ENCODE measurements around the gene OVOL2. TPM values are rescaled to one million over a fixed set of nuclear protein-coding genes. Genes with fewer than 3 reads are reported as not detected.
"Not testable (repeated sequence)": the region's sequence is repeated elsewhere in the genome, so short reads cannot be mapped to it uniquely, and the experiment has no call there.

The OVOL2 gene
- total RNA-seq, 1 donor = not detected

- Histone ChIP-seq H3K4me1 (ENCODE audit: insufficient read depth, low read length) (no peaks in the 10 kb centered on the region), H3K9me3 (ENCODE audit: low read depth, low read length) (no peaks in the 10 kb centered on the region), H3K27me3 (ENCODE audit: insufficient read depth, low read length) (no peaks in the 10 kb centered on the region), H3K4me3 (ENCODE audit: low read length) (no peak overlapping the region)
These were observed 18.7 kb downstream of the OVOL2 start for GRCh38 chr20:18039063-18039462.

- Histone ChIP-seq H3K9me3 (ENCODE audit: low read depth, low read length) (no peaks in the 10 kb centered on the region), H3K4me3 (ENCODE audit: low read length) (no peak overlapping the region), H3K27me3 (ENCODE audit: insufficient read depth, low read length) (no peaks in the 10 kb centered on the region), H3K4me1 (ENCODE audit: insufficient read depth, low read length) (no peaks in the 10 kb centered on the region)
These were observed 23.7 kb downstream of the OVOL2 start for GRCh38 chr20:18034039-18034438.

DNA sequence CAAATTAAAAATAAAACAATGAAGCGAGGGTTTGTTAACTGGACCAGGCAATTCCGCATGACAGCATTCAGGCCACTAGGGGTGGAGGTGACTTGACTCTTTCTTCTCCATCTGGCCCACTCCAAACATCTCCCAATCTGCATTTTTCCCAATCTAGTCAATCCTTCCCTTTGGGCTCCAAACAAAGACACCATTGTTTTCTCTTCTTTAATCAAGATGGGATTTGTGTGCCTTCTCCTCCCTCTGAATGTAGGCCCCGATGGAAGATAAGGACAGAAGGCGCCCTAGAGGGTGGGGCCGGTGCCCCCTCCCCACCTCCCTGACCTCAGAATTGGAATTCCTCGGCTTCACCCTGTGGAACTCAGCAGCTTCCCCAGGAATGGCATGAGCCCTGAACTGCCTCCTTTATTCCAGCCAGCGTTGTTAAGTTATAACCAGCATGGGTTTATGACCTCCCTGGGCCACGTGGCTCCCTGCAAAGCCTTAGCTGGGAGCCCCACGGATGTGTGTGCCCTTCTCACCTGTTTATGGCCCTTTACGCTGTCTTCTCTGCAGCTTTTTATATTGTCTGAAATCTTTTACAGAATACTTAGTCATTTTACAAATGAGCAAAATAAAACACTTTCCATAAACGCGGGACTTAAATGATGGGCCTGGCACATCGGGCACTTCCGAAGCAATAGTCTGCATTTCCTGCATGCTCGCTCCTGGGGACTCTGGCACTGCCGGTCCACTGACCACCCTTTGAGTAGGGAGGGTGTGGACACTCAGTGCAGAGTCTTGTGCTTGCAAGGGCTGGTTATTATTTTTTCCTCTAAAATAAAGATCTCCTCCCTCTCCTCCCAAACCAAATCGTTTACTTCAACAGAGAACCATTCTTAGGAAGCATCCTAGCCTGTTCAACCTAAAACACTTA is 24.5 kb downstream of the OVOL2 start:
- no peaks in the 10 kb centered on the region for H3K4me1 ChIP-seq (ENCODE audit: insufficient read depth, low read length)
- H3K27me3 ChIP-seq (ENCODE audit: insufficient read depth, low read length) = no peaks in the 10 kb centered on the region
- no peak overlapping the region for H3K4me3 ChIP-seq (ENCODE audit: low read length)
- no peaks in the 10 kb centered on the region for H3K9me3 ChIP-seq (ENCODE audit: low read depth, low read length)

DNA sequence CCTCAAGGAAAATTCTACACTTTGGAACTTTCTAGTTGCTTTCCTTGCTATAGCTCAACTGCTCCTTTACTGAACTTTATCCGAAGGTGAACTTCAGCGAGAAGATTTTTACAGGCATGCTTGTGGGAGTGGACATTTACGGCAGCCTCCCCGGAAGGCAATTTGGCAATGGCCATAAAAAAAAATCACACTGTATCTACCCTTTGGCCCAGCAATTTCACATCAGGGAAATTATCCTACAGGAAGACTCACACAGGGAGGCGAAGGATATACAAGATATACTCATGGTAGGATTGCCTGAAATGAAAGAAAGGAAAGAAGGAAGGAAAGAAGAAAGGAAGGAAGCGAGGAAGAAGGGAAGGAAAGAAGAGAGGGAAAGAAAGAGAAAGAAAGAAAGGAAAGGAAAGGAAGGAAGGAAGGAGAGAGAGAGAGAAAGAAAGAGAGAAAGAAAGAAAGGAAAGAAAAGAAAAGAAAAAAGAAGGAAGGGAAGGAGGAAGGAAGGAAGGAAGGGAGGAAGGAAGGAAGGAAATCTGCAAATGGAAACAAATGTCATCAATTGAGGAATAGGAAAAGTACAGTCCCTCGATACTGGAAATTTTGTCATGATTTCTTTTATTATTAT is 25.7 kb downstream of the OVOL2 start:
- H3K9me3 ChIP-seq (ENCODE audit: low read depth, low read length) = no peaks in the 10 kb centered on the region
- H3K27me3 ChIP-seq (ENCODE audit: insufficient read depth, low read length) = no peaks in the 10 kb centered on the region
- no peaks in the 10 kb centered on the region for H3K4me1 ChIP-seq (ENCODE audit: insufficient read depth, low read length)
- H3K4me3 ChIP-seq (ENCODE audit: low read length) = no peak overlapping the region

DNA sequence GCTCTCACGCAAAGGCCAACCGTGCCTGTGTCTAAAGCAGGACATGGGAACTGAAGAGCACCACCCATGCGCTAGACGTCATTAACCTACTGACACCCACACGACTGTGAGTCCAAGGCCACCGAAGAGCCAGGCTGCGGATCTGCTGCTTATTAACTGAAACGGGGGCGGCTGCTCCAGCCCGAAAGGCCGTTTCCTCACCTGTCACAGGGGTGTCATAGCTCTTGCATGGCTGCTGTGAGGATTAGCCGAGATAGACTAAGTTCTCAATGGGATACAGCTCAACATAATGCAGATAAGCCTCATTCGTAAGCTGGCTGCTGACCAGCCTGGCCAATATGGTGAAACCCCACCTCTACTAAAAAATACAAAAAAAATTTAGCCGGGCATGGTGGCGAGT is 26.7 kb downstream of the OVOL2 start:
- no peaks in the 10 kb centered on the region for H3K4me1 ChIP-seq (ENCODE audit: insufficient read depth, low read length)
- H3K9me3 ChIP-seq (ENCODE audit: low read depth, low read length) = no peaks in the 10 kb centered on the region
- no peaks in the 10 kb centered on the region for H3K27me3 ChIP-seq (ENCODE audit: insufficient read depth, low read length)
- no peak overlapping the region for H3K4me3 ChIP-seq (ENCODE audit: low read length)

DNA sequence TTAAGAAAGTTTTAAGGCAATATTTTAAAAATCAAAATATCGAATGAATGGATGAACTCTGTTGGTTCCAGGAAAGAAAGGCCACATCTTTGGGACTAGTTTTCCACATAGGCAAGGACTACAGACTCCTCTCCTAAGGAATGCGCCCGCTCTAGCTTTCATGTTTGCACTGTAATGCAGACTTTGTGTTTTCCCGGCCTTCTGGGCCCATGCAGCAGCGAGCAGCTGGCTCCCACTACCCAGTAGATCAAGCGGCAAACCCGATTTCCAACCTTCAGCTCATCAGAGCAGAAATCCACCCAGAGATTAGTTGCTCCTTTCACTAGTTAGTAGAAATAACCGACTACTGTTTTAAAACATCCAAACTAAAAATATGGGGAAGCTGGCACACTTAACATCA is 27.7 kb downstream of the OVOL2 start:
- Histone ChIP-seq H3K4me3 (ENCODE audit: low read length) (no peak overlapping the region), H3K9me3 (ENCODE audit: low read depth, low read length) (no peaks in the 10 kb centered on the region), H3K4me1 (ENCODE audit: insufficient read depth, low read length) (no peaks in the 10 kb centered on the region), H3K27me3 (ENCODE audit: insufficient read depth, low read length) (no peaks in the 10 kb centered on the region)

GRCh38 chr20:18027011-18027410 is 30.7 kb downstream of the OVOL2 start:
- H3K9me3 ChIP-seq (ENCODE audit: low read depth, low read length); H3K4me3 ChIP-seq (ENCODE audit: low read length); H3K4me1 ChIP-seq (ENCODE audit: insufficient read depth, low read length); H3K27me3 ChIP-seq (ENCODE audit: insufficient read depth, low read length): not testable (repeated sequence)

GRCh38 chr20:18024606-18025127 is 33.0 kb downstream of the OVOL2 start:
- H3K27me3 ChIP-seq (ENCODE audit: insufficient read depth, low read length) = no peaks in the 10 kb centered on the region

DNA sequence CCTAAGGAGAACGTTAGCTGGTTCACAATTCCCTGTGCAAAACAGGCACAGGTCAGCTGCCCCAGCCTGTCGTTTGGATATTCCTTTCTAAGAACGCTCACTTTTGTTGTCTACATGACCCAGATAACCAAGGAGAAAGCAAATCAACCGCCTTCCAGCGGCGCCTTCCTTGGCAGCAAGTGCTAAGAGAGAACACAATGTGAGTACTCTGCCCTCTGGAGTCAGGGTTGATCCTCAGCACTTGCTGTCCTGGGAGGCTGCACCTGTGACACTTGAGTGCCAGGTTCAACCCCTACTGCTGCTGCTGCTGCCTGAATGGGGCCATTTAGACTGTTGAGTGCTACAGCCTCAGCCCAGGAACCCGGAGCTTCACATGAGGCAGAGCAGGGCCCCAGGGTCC is 36.8 kb downstream of the OVOL2 start:
- Histone ChIP-seq H3K27me3 (ENCODE audit: insufficient read depth, low read length) (no peaks in the 10 kb centered on the region), H3K9me3 (ENCODE audit: low read depth, low read length) (no peaks in the 10 kb centered on the region), H3K4me1 (ENCODE audit: insufficient read depth, low read length) (no peaks in the 10 kb centered on the region)

More at GRCh38 chr20:18024606-18025127, 33.0 kb downstream of the OVOL2 start:
- Histone ChIP-seq H3K4me3 (ENCODE audit: low read length) (no peak overlapping the region), H3K9me3 (ENCODE audit: low read depth, low read length) (no peaks in the 10 kb centered on the region), H3K4me1 (ENCODE audit: insufficient read depth, low read length) (no peaks in the 10 kb centered on the region)

GRCh38 chr20:18019068-18019467 is 38.6 kb downstream of the OVOL2 start:
- no peaks in the 10 kb centered on the region for H3K9me3 ChIP-seq (ENCODE audit: low read depth, low read length)
- no peak overlapping the region for H3K4me3 ChIP-seq (ENCODE audit: low read length)
- H3K4me1 ChIP-seq (ENCODE audit: insufficient read depth, low read length) = no peaks in the 10 kb centered on the region
- no peaks in the 10 kb centered on the region for H3K27me3 ChIP-seq (ENCODE audit: insufficient read depth, low read length)

More for the DNA sequence above, 36.8 kb downstream of the OVOL2 start:
- no peak overlapping the region for H3K4me3 ChIP-seq (ENCODE audit: low read length)

GRCh38 chr20:18018100-18018499 is 39.6 kb downstream of the OVOL2 start:
- no peaks in the 10 kb centered on the region for H3K9me3 ChIP-seq (ENCODE audit: low read depth, low read length)
- H3K27me3 ChIP-seq (ENCODE audit: insufficient read depth, low read length) = no peaks in the 10 kb centered on the region
- H3K4me1 ChIP-seq (ENCODE audit: insufficient read depth, low read length) = no peaks in the 10 kb centered on the region
- no peak overlapping the region for H3K4me3 ChIP-seq (ENCODE audit: low read length)

GRCh38 chr20:18016772-18017171 is 40.9 kb downstream of the OVOL2 start:
- Histone ChIP-seq H3K4me3 (ENCODE audit: low read length) (no peak overlapping the region), H3K27me3 (ENCODE audit: insufficient read depth, low read length) (no peaks in the 10 kb centered on the region), H3K9me3 (ENCODE audit: low read depth, low read length) (no peaks in the 10 kb centered on the region), H3K4me1 (ENCODE audit: insufficient read depth, low read length) (no peaks in the 10 kb centered on the region)

- no peak overlapping the region for H3K4me3 ChIP-seq (ENCODE audit: low read length)
- H3K4me1 ChIP-seq (ENCODE audit: insufficient read depth, low read length) = no peaks in the 10 kb centered on the region
- no peaks in the 10 kb centered on the region for H3K27me3 ChIP-seq (ENCODE audit: insufficient read depth, low read length)
- H3K9me3 ChIP-seq (ENCODE audit: low read depth, low read length) = no peaks in the 10 kb centered on the region
These were observed 43.3 kb downstream of the OVOL2 start for GRCh38 chr20:18014411-18014810.

- H3K4me1 ChIP-seq (ENCODE audit: insufficient read depth, low read length) = no peaks in the 10 kb centered on the region
- no peaks in the 10 kb centered on the region for H3K27me3 ChIP-seq (ENCODE audit: insufficient read depth, low read length)
- H3K9me3 ChIP-seq (ENCODE audit: low read depth, low read length) = no peaks in the 10 kb centered on the region
These were observed 44.8 kb downstream of the OVOL2 start for GRCh38 chr20:18012901-18013300.

GRCh38 chr20:18011951-18012645 is 45.6 kb downstream of the OVOL2 start:
- Histone ChIP-seq H3K4me3 (ENCODE audit: low read length) (no peak overlapping the region), H3K27me3 (ENCODE audit: insufficient read depth, low read length) (no peaks in the 10 kb centered on the region), H3K4me1 (ENCODE audit: insufficient read depth, low read length) (no peaks in the 10 kb centered on the region), H3K9me3 (ENCODE audit: low read depth, low read length) (no peaks in the 10 kb centered on the region)

More at GRCh38 chr20:18012901-18013300, 44.8 kb downstream of the OVOL2 start:
- H3K4me3 ChIP-seq (ENCODE audit: low read length) = no peak overlapping the region

All from mononuclear cell (primary cell).